IMR-90 (cell line): ENCODE data around the gene TNFAIP8L1.

Source experiments
- ELK1 ChIP-seq: fragments of 150-350 bp; IDR thresholded peaks from 2 replicates; pipeline ENCODE4 v1.6.1; 2016; ENCODE audit warnings: low read depth, mild to moderate bottlenecking, low read length, moderate library complexity, borderline replicate concordance
- FOS ChIP-seq: fragments of 150-350 bp; IDR thresholded peaks from 2 replicates; pipeline ENCODE4 v1.6.1; 2016; ENCODE audit warnings: low read depth, low read length
- MAZ ChIP-seq: IDR thresholded peaks from 2 replicates; pipeline ENCODE4 v1.6.1; 2012; ENCODE audit warnings: low read depth, mild to moderate bottlenecking, low read length, improper control_type of control experiment, moderate library complexity, borderline replicate concordance
- TF ChIP-seq, protein P1 (sequence below): fragments of 150-350 bp; IDR thresholded peaks from 2 replicates; pipeline ENCODE4 v1.6.1; 2017; ENCODE audit warnings: mild to moderate bottlenecking, antibody characterized with exemption, low read length, low read depth
- TF ChIP-seq, protein P2 (sequence below): conservative IDR thresholded peaks from 2 replicates; pipeline ENCODE4 v1.5.1; 2012; ENCODE audit warnings: mild to moderate bottlenecking, low read depth, low read length, improper control_type of control experiment

DNA sequence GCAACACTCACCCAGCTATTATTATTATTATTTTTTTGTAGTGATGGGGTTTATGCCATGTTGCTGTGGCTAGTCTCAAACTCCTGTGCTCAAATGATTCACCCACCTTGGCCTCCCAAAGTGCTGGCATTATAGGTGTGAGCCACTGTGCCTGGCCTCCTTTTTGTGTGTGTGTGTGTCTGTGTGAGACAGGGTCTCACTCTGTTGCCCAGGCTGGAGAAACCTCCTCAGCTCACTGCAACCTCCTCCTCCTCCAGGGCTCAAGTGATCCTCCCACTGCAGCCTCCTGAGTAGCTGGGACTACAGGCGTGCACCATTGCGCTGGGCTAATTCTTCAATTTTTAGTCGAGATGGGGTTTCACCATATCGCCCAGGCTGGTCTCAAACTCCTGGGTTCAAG is 34.4 kb downstream of the TNFAIP8L1 start:
- TF ChIP-seq, protein P1, sequence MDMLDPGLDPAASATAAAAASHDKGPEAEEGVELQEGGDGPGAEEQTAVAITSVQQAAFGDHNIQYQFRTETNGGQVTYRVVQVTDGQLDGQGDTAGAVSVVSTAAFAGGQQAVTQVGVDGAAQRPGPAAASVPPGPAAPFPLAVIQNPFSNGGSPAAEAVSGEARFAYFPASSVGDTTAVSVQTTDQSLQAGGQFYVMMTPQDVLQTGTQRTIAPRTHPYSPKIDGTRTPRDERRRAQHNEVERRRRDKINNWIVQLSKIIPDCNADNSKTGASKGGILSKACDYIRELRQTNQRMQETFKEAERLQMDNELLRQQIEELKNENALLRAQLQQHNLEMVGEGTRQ = no peak
- no peak for TF ChIP-seq ELK1
- TF ChIP-seq MAZ = no peak
- TF ChIP-seq, protein P2, sequence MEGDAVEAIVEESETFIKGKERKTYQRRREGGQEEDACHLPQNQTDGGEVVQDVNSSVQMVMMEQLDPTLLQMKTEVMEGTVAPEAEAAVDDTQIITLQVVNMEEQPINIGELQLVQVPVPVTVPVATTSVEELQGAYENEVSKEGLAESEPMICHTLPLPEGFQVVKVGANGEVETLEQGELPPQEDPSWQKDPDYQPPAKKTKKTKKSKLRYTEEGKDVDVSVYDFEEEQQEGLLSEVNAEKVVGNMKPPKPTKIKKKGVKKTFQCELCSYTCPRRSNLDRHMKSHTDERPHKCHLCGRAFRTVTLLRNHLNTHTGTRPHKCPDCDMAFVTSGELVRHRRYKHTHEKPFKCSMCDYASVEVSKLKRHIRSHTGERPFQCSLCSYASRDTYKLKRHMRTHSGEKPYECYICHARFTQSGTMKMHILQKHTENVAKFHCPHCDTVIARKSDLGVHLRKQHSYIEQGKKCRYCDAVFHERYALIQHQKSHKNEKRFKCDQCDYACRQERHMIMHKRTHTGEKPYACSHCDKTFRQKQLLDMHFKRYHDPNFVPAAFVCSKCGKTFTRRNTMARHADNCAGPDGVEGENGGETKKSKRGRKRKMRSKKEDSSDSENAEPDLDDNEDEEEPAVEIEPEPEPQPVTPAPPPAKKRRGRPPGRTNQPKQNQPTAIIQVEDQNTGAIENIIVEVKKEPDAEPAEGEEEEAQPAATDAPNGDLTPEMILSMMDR = no peak
- no peak for TF ChIP-seq FOS
